NCI-H1092 treated with DMSO at 0.1 percent for 48 hours (cell line): ENCODE measurements around the gene DIP2A.
"Not testable (repeated sequence)": the region's sequence is repeated elsewhere in the genome, so short reads cannot be mapped to it uniquely, and the experiment has no call there.

Source experiments
- DNase-seq: peaks from one replicate; lab custom pipeline; 2025; lab: John Stamatoyannopoulos, UW

Gene DIP2A

GRCh38 chr21:46557469-46557868 is 98.8 kb downstream of the DIP2A start:
- DNase-seq, result no peak

DNA sequence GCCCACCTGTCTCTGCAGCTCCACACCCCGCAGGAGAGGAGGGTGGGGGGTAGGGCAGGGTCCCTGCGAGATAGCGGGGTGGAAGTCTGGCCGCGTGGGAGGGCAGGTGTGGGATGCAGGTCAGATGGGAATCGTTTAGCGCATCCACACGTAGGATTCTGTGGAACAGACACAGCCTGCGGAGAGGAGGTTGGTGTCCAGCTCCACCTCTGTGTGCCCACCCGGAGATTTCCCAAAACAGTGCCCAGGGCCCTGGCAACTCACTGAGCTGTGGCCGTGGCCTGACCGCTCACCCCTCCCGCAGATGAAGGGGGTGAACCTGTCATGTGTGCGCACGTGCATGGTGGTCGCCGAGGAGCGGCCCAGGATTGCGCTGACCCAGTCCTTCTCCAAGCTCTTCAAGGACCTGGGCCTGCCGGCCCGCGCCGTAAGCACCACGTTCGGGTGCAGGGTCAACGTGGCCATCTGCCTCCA is 99.3 kb downstream of the DIP2A start:
- no peak for DNase-seq

- DNase-seq, result no peak
Observed at GRCh38 chr21:46559291-46559983, 100.7 kb downstream of the DIP2A start.

- no peak for DNase-seq
Observed at GRCh38 chr21:46560568-46561444, 102.1 kb downstream of the DIP2A start.

DNA sequence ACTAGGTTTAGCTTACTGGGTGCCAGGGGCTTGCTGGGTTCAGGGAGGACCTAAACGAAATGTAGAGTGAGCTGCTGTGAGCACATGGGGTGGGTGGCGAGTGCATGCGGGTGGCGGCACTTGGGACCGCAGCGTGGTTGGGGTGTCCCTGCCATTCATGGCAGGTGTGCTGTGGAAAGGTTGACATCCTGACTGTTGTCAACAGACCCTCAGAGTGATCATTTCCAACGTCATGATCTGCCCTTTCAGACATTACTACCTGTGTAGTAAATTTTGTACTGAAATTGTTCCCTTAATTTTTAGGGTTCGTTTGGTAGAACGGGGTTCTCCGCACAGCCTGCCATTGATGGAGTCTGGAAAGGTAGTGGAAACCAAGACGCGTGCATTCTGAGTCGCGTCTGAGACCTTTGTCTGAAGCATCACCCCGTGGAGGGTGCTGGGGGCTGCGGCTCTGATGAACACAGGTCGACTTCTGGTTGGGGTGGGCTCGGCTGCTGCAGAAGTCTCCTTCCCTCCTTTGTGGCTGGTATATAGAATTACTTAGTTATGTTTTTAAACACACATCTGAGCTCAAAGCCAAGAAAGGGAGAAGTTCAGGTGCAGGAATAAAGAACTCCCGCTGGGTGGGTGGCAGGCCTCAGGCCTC is 102.9 kb downstream of the DIP2A start:
- no peak for DNase-seq

- no peak for DNase-seq
Observed at GRCh38 chr21:46562472-46562871, 103.8 kb downstream of the DIP2A start.

GRCh38 chr21:46562964-46563607 is 104.4 kb downstream of the DIP2A start:
- no peak for DNase-seq

DNA sequence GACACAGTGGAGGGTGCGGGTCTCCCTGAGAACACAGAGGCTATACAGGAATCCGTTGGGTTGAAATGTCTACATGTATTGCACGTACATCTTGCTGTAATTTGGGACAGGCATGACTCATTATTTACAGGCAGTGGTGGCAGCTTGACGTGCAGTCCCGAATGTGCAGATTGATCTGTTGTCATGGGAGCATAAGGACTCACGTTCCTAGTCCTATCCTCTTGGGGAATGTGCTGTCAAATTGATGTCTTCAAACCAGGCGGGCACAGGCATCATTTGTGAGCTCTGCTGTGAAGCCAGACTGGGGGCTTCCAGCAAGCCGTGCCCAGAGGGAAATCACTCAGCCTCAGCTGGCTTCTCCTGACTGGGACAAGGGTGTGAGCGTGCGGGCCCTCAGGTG is 105.7 kb downstream of the DIP2A start:
- DNase-seq, result no peak

GRCh38 chr21:46567348-46567747 is 108.7 kb downstream of the DIP2A start:
- DNase-seq, result no peak

DNA sequence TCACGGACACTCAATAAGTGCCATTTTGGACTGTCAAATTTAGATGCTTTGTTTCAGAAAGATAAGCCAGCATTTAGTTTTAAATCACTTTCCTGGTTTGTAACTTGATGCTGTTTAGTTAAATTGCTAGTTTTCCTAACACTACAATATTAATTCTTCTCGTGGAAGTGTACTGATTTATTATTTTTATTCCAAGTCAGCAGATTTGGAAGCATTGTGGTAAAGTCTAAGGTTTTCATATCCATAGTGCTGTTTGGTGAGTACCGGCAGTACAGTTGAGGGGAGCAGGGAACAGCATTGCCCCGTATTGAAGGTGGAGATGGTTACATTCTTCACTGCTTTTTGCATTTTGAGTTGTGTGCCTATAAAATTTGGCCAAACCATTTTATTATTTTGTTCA is 109.9 kb downstream of the DIP2A start:
- no peak for DNase-seq

DNA sequence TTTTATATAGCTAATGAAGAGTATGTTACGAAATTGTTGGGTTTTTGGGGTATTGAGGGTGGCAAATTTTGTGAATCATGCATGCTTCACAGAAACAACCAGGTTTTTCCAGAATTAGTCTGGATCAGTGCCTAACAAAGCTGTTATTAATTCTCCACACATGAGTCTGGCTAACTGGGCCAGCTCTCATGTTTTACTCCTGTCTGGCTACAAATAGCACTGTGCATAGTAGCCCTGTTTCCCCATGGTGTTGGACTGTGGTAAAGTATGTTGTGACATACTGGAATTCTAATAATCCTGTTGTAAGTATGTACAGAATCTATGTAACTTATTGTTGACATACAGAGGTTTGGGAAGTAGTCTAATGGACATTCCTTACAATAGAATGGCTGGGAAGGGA is 110.4 kb downstream of the DIP2A start:
- no peak for DNase-seq

- no peak for DNase-seq
Observed at GRCh38 chr21:46570119-46570518, 111.4 kb downstream of the DIP2A start.

DNA sequence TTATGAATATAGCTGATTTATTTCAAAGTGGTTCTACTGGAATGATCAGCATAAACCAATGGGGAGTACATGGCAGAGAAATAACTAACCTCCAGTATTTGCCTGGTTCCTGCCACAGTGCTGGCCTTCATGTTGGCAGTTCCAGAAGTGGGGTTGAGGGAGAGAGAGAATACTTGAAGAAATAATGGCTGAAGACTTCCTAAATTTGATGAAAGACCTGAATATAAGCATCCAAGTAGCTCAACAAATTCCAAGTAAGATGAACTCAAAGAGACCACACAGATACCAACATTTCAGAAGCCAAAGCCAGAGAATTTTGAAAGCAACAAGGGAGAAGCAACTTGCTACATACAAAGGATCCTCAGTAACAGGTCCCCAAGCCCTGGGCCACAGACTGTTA is 111.9 kb downstream of the DIP2A start:
- DNase-seq, result no peak

GRCh38 chr21:46572850-46573249 is 114.2 kb downstream of the DIP2A start:
- no peak for DNase-seq

DNA sequence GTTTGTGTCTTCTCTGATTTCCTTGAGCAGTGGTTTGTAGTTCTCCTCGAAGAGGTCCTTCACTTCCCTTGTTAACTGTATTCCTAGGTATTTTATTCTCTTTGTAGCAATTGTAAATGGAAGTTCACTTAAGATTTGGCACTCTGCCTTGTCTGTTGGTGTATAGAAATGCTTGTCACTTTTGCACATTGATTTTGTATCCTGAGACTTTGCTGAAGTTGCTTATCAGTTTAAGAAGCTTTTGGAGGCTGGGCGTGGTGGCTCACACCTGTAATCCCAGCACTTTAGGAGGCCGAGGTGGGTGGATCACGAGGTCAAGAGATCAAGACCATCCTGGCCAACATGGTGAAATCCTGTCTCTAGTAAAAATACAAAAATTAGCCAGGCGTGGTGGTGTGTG is 119.1 kb downstream of the DIP2A start:
- not testable (repeated sequence) for DNase-seq

DNA sequence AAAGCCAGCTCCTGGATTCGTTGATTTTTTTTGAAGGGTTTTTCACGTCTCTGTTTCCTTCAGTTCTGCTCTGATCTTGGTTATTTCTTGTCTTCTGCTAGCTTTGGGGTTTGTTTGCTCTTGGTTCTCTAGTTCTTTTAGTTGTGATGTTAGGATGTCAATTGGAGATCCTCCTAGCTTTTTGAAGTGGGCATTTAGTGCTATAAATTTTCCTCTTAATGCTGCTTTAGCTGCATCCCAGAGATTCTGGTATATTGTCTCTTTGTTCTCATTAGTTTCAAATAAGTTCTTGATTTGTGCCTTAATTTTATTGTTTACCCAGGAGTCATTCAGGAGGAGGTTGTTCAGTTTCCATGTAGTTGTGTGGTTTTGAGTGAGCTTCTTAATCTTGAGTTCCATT is 120.7 kb downstream of the DIP2A start:
- DNase-seq, result not testable (repeated sequence)

- DNase-seq, result no peak
Observed at GRCh38 chr21:46581780-46582307, 123.2 kb downstream of the DIP2A start.

DNA sequence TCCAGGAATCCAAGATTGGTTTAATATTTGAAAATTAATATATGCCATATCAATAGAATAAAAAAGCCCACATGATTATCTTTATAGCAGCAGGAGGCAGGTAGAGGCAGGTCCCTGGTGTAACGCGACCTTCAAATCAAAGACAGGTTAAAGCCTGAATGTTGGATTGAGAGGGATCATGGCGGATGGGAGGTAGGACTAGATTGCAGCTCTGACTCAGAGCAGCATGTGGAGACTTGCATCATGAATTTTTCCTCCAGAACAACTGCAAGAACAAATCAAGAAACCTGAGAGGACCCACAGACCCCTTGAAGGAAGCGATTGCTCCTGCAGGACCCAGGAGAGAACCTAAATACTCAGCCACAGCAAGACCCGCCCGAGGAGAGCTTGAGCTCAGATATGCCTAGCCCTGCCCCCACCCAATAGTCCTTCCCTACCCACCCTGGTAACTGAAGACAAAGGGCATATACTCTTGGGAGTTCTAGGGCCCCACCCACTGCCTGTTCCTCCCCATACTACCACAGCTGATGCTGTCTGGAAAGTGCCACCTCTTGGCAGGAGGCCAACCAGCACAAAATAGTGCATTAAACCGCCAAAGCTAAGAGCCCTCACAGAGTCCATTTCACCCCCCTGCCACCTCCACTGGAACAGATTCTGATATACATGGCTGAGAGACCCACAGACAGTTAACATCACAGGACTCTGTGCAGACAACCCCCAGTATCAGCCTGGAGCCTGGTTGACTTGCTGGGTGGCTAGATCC is 126.7 kb downstream of the DIP2A start:
- no peak for DNase-seq

GRCh38 chr21:46594276-46594675 is 135.6 kb downstream of the DIP2A start:
- no peak for DNase-seq

GRCh38 chr21:46596201-46596600 is 137.5 kb downstream of the DIP2A start:
- no peak for DNase-seq

DNA sequence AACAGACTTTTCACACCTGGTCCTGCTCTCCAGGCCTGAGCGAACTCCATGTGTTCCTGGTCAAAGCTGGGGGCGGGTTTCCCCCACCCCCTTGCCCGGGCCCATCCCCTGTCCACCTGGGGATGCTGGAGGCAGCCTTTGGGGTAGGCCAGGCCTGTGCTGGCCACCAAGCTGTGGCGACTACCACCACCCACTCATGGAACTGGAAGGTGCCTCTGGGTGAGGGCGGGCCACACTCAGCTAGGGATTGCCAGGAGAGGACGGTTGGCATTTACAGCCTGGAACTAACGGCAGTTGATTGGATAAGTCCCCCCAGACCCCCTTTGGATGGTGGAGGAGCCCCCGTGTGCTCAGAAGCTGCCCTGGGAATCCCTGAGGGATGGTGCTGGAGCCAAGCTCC is 138.3 kb downstream of the DIP2A start:
- DNase-seq, result no peak
